ENCODE results near the gene KIF1A. TPM values are rescaled to one million over a fixed set of nuclear protein-coding genes. Genes with fewer than 3 reads are reported as not detected.

The KIF1A gene
- total and polyA plus RNA-seq, 10 of the 15 experiments (the other 5 are each of a cell fraction or from before 2014, with no cell fraction given): 0.04 to 0.95 (median 0.06) TPM; not detected in 5

DNA sequence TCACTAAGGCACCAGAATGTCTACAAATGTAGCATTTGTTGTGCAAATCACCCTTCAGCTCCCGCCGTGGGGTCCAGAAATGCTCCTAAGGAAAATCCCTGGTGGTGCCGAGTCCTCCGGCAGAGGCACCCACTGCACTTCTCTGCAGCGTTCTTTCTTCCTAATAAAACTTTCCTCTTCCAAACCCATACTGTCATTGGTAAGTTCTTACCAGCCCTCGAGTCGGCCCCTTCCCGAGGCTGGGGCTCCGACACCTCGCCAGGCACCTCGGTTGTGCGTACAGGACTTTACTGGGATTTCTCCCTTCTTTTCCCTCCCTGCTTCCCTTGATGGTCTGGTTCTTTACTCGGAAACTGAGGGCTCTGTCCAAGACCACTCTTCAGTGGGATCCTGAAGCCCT is 38.3 kb upstream of the KIF1A start:
- no peak overlapping the region for H2AFZ ChIP-seq (ENCODE audit: control insufficient read depth, low read depth, low read length)
- no peak overlapping the region for H3K27ac ChIP-seq (ENCODE audit: control insufficient read depth, insufficient read depth)
- CTCF ChIA-PET: no interaction called here
- TF ChIP-seq BHLHE40 (IDR thresholded peaks at IDR 0.05; ENCODE audit: borderline replicate concordance in 1 of 2, low read depth in 2 of 2, low read length in 1 of 2) (no peak), RAD21 (IDR thresholded peaks at IDR 0.05; ENCODE audit: insufficient read depth, low read depth, low read length) (no peak), MXI1 (IDR thresholded peaks at IDR 0.05; ENCODE audit: low read depth, low read length) (no peak), SUZ12 (IDR thresholded peaks at IDR 0.05; ENCODE audit: unreplicated experiment) (no peak), EGR1 (IDR thresholded peaks at IDR 0.05; ENCODE audit: borderline replicate concordance in 1 of 2, low read depth in 2 of 2, low read length in 2 of 2) (no peak), E4F1 (IDR thresholded peaks at IDR 0.05; ENCODE audit: borderline replicate concordance, partially characterized antibody) (no peak)
- TF ChIP-seq, protein P1, sequence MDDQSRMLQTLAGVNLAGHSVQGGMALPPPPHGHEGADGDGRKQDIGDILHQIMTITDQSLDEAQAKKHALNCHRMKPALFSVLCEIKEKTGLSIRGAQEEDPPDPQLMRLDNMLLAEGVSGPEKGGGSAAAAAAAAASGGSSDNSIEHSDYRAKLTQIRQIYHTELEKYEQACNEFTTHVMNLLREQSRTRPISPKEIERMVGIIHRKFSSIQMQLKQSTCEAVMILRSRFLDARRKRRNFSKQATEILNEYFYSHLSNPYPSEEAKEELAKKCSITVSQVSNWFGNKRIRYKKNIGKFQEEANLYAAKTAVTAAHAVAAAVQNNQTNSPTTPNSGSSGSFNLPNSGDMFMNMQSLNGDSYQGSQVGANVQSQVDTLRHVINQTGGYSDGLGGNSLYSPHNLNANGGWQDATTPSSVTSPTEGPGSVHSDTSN (IDR thresholded peaks at IDR 0.05; ENCODE audit: insufficient replicate concordance, low read depth, low read length): no peak
- TF ChIP-seq, protein P2, sequence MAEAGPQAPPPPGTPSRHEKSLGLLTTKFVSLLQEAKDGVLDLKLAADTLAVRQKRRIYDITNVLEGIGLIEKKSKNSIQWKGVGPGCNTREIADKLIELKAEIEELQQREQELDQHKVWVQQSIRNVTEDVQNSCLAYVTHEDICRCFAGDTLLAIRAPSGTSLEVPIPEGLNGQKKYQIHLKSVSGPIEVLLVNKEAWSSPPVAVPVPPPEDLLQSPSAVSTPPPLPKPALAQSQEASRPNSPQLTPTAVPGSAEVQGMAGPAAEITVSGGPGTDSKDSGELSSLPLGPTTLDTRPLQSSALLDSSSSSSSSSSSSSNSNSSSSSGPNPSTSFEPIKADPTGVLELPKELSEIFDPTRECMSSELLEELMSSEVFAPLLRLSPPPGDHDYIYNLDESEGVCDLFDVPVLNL (IDR thresholded peaks at IDR 0.05; ENCODE audit: low read depth, low read length): no peak
- H4K20me1 ChIP-seq (ENCODE audit: control insufficient read depth, insufficient read depth): no peaks in the 10 kb centered on the region
- in situ Hi-C loops (cut with MboI) (loop anchor here (10.0 kb wide), 1 partner anchor 796 kb away; no protein-coding TSS in a partner anchor), intact Hi-C loops (cut with micrococcal nuclease; ENCODE audit: unreplicated experiment) (loop anchor here (10.0 kb wide), 1 partner anchor 356 kb away; no protein-coding TSS in a partner anchor)
- 19% methylated on average over 12 of the region's 13 CpGs for WGBS (ENCODE audit: insufficient coverage, insufficient replicate concordance, low lambda C conversion rate, missing lambda C conversion rate)
- SMC1A ChIA-PET (ENCODE audit: uncharacterized antibody, unreplicated experiment): no interaction called here
- H3K9ac ChIP-seq (ENCODE audit: control insufficient read depth, insufficient read depth, low read length): no peak overlapping the region
- no TSS peak for BruUV-seq (replicated peaks)
- no peak overlapping the region for H3K4me3 ChIP-seq
- H3K36me3 ChIP-seq (ENCODE audit: control insufficient read depth in 2 of 2, insufficient read depth in 2 of 2, low read length in 1 of 2): no peaks in the 10 kb centered on the region
- H3K9me3 ChIP-seq (replicated peaks; ENCODE audit: control insufficient read depth, insufficient read depth, low read length): peaks cover 1% of the 10 kb centered on the region; the same call in 1 of the 3 replicates
- DNase-seq (ENCODE audit: low read depth, low spot score) (no peak), FAIRE-seq (no peak), ATAC-seq (no peak)
- no peaks in the 10 kb centered on the region for H3K4me1 ChIP-seq (ENCODE audit: control insufficient read depth, insufficient read depth, low read length)
- RAD21 ChIA-PET (ENCODE audit: unreplicated experiment): no interaction called here
- no peak overlapping the region for H3K4me2 ChIP-seq (ENCODE audit: control insufficient read depth, insufficient read depth)
- POLR2A ChIA-PET: no interaction called here
- H3K27me3 ChIP-seq (replicated peaks in 1 of 2; ENCODE audit: control insufficient read depth in 2 of 2, insufficient read depth in 2 of 2, low read length in 1 of 2): peaks cover 1 to 6% of the 10 kb centered on the region in 2 experiments; a peak in 2 of 4 replicates
- H3K79me2 ChIP-seq (ENCODE audit: control insufficient read depth, insufficient read depth, low read length): no peaks in the 10 kb centered on the region
